Keratinocyte (primary cell): ENCODE measurements around the gene COPA.

ENCODE experiments used
- CTCF ChIP-seq, 3 experiments: IDR thresholded peaks in 1 of 3; conservative IDR thresholded peaks in 1 of 3; optimal IDR thresholded peaks in 1 of 3; 2 replicates in 2 of 3; 3 replicates in 1 of 3; pipeline versions ENCODE3 to v1.5.1; 2011; ENCODE audit warnings: low read length in 3 of 3, mild to moderate bottlenecking in 3 of 3, moderate library complexity in 2 of 3, control low read depth in 1 of 3, inconsistent platforms in 1 of 3; ENCODE audit not compliant: insufficient read depth in 2 of 3; ENCODE audit errors: extremely low read depth in 1 of 3
- EZH2 ChIP-seq: IDR thresholded peaks from one replicate; pipeline ENCODE4 v1.6.1; 2012; ENCODE audit warnings: inconsistent platforms, mild to moderate bottlenecking, low read length, moderate library complexity

GRCh38 chr1:160271025-160271424 lies 72.0 kb downstream of the COPA start:
- TF ChIP-seq EZH2 (no peak), CTCF (optimal IDR thresholded peaks at IDR 0.05 in 1 of 3, IDR thresholded peaks at IDR 0.05 in 1 of 3, conservative IDR thresholded peaks at IDR 0.05 in 1 of 3; ENCODE audit: extremely low read depth in 1 of 3, insufficient read depth in 2 of 3, low read length in 3 of 3) (no peak)
